ENCODE measurements around the gene SCARF2. TPM values are rescaled to one million over a fixed set of nuclear protein-coding genes. Genes with fewer than 3 reads are reported as not detected.
"Not testable (repeated sequence)": the region's sequence is repeated elsewhere in the genome, so short reads cannot be mapped to it uniquely, and the experiment has no call there.

The SCARF2 gene
- 10 to 100 TPM in 3 of 4 donors, 1 to 10 TPM in 1; 6.4 to 12.8 (median 10.4) TPM for total RNA-seq
- 1 to 10 TPM in 1 of 3 donors, under 1 TPM in 2; under 0.01 to 1.9 (median 0.46) TPM for polyA plus RNA-seq

GRCh38 chr22:20437613-20438426 lies at the start of gene SCARF2:
TSS of gene SCARF2 (minus strand) at chr22:20437825. CDS start at chr22:20437754, 71 bp downstream.
- Histone ChIP-seq H3K27ac (peak within 1 kb of the TSS; percentile 73 to 91 (median 82)), H3K36me3 (peaks cover 0 to 13% (median 6%) of the 10 kb centered on the region in 4 donors), H3K4me3 (peak within 1 kb of the TSS; percentile 55 to 61 (median 58)), H3K9me3 (no peaks in the 10 kb centered on the region), H3K27me3 (peaks cover 0 to 21% (median 0%) of the 10 kb centered on the region in 3 donors), H3K4me1 (peaks cover 0 to 41% (median 35%) of the 10 kb centered on the region in 4 donors)
- intact Hi-C loops (cut with DNase I) = loop anchor here (5.0 kb wide), 1 partner anchor 59 kb away; the partner anchor contains the start of gene KLHL22
- peak in 2 of 4 donors; percentile 27 for TF ChIP-seq POLR2AphosphoS5 (IDR thresholded peaks at IDR 0.05)
- no peak for TF ChIP-seq POLR2A (IDR thresholded peaks at IDR 0.05)
- DNase-seq = peak; percentile 84
- WGBS, 2 donors = 3 to 7% methylated on average over 95 of the region's 95 CpGs

GRCh38 chr22:20486229-20486628 lies 48.6 kb upstream of the SCARF2 start:
- Histone ChIP-seq H3K4me3 (no peak overlapping the region), H3K27me3 (no peaks in the 10 kb centered on the region), H3K4me1 (no peaks in the 10 kb centered on the region), H3K9me3 (no peaks in the 10 kb centered on the region), H3K36me3 (peaks cover 0 to 8% (median 0%) of the 10 kb centered on the region in 4 donors), H3K27ac (no peak overlapping the region)
- DNase-seq = no peak
- intact Hi-C loops (cut with DNase I) = no loop called here
- TF ChIP-seq EP300 (IDR thresholded peaks at IDR 0.05) (no peak), POLR2AphosphoS5 (IDR thresholded peaks at IDR 0.05) (no peak), CTCF (IDR thresholded peaks at IDR 0.05) (no peak), POLR2A (IDR thresholded peaks at IDR 0.05) (no peak)
- 91 to 93% methylated on average over 2 of the region's 2 CpGs for WGBS, 2 donors

GRCh38 chr22:20484948-20485683 lies 47.5 kb upstream of the SCARF2 start:
- intact Hi-C loops (cut with DNase I) = no loop called here
- TF ChIP-seq EP300 (IDR thresholded peaks at IDR 0.05) (no peak), POLR2AphosphoS5 (IDR thresholded peaks at IDR 0.05) (no peak), CTCF (IDR thresholded peaks at IDR 0.05) (no peak), POLR2A (IDR thresholded peaks at IDR 0.05) (no peak)
- H3K4me1 ChIP-seq = no peaks in the 10 kb centered on the region
- peaks cover 0 to 8% (median 0%) of the 10 kb centered on the region in 4 donors for H3K36me3 ChIP-seq
- WGBS, 2 donors = 93 to 94% methylated on average over 4 of the region's 4 CpGs
- H3K27me3 ChIP-seq = no peaks in the 10 kb centered on the region
- no peak for DNase-seq
- H3K4me3 ChIP-seq = no peak overlapping the region
- H3K9me3 ChIP-seq = no peaks in the 10 kb centered on the region
- H3K27ac ChIP-seq = no peak overlapping the region

GRCh38 chr22:20483771-20484170 lies 46.1 kb upstream of the SCARF2 start:
- TF ChIP-seq CTCF (IDR thresholded peaks at IDR 0.05) = no peak
- no peak for TF ChIP-seq POLR2A (IDR thresholded peaks at IDR 0.05)
- TF ChIP-seq POLR2AphosphoS5 (IDR thresholded peaks at IDR 0.05) = no peak
- TF ChIP-seq EP300 (IDR thresholded peaks at IDR 0.05) = no peak
- no peak overlapping the region for H3K4me3 ChIP-seq
- no peak for DNase-seq
- no peaks in the 10 kb centered on the region for H3K4me1 ChIP-seq
- 98% methylated on average over 14 of the region's 14 CpGs for WGBS, 2 donors
- H3K9me3 ChIP-seq = no peaks in the 10 kb centered on the region
- H3K27ac ChIP-seq = no peak overlapping the region
- H3K27me3 ChIP-seq = no peaks in the 10 kb centered on the region
- peaks cover 0 to 3% (median 0%) of the 10 kb centered on the region in 4 donors for H3K36me3 ChIP-seq
- intact Hi-C loops (cut with DNase I) = no loop called here

- 97 to 98% methylated on average over 7 of the region's 7 CpGs for WGBS, 2 donors
- DNase-seq; intact Hi-C loops (cut with DNase I); H3K27me3 ChIP-seq; H3K9me3 ChIP-seq; H3K4me1 ChIP-seq; H3K27ac ChIP-seq; H3K36me3 ChIP-seq; H3K4me3 ChIP-seq: not testable (repeated sequence)
Observed at GRCh38 chr22:20483143-20483506, 45.5 kb upstream of the SCARF2 start.
